ENCODE measurements around the gene ERC1.

DNA sequence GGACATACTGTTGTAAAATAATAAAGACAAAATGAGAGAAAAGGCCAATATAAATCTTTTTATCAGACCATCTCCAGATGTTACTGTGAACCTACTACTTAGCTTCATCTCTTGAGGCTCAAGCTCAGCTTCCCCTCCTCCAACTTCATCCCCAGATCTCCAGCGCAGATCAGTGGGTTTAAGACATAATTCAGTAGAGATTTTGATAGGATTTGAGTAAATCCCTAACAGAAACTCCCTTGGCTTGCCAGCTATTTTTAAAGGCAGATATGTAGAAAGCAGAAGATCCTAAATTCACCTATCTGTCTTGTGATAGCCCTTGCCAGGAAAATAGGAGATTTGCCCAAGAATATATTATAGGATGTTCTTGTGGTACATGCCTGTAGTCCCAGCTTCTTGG lies 366.7 kb downstream of the ERC1 start:
- TF ChIP-seq, protein P1, sequence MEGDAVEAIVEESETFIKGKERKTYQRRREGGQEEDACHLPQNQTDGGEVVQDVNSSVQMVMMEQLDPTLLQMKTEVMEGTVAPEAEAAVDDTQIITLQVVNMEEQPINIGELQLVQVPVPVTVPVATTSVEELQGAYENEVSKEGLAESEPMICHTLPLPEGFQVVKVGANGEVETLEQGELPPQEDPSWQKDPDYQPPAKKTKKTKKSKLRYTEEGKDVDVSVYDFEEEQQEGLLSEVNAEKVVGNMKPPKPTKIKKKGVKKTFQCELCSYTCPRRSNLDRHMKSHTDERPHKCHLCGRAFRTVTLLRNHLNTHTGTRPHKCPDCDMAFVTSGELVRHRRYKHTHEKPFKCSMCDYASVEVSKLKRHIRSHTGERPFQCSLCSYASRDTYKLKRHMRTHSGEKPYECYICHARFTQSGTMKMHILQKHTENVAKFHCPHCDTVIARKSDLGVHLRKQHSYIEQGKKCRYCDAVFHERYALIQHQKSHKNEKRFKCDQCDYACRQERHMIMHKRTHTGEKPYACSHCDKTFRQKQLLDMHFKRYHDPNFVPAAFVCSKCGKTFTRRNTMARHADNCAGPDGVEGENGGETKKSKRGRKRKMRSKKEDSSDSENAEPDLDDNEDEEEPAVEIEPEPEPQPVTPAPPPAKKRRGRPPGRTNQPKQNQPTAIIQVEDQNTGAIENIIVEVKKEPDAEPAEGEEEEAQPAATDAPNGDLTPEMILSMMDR (IDR thresholded peaks at IDR 0.05), result no peak
- TF ChIP-seq NR3C1 (IDR thresholded peaks at IDR 0.05) (no peak), RCOR1 (IDR thresholded peaks at IDR 0.05; ENCODE audit: low read depth, low read length) (no peak), SMC3 (IDR thresholded peaks at IDR 0.05) (no peak), EP300 (IDR thresholded peaks at IDR 0.05) (no peak)
- TF ChIP-seq, protein P2, sequence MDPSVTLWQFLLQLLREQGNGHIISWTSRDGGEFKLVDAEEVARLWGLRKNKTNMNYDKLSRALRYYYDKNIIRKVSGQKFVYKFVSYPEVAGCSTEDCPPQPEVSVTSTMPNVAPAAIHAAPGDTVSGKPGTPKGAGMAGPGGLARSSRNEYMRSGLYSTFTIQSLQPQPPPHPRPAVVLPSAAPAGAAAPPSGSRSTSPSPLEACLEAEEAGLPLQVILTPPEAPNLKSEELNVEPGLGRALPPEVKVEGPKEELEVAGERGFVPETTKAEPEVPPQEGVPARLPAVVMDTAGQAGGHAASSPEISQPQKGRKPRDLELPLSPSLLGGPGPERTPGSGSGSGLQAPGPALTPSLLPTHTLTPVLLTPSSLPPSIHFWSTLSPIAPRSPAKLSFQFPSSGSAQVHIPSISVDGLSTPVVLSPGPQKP (IDR thresholded peaks at IDR 0.05; ENCODE audit: low read depth, low read length), result no peak
